Coronary artery (tissue), 2 donors: ENCODE measurements around the gene NR3C1.

ENCODE experiments used
- DNase-seq: peaks from one replicate; pipeline ENCODE4 v3.0.0-alpha.2; 2017; ENCODE audit warnings: low spot score
- H3K27ac ChIP-seq, 2 donors: fragments of 200-600 bp; sonication (generic); one replicate each; pipeline ENCODE4 v1.5.1; 2016 to 2019
- H3K4me3 ChIP-seq: fragments of 200-600 bp; sonication (generic); 2 replicates; pipeline ENCODE4 v1.5.1; 2016; ENCODE audit warnings: mild to moderate bottlenecking, moderate library complexity
- TF ChIP-seq, protein P1 (sequence below): fragments of 200-600 bp; sonication (generic); IDR thresholded peaks from one replicate; pipeline ENCODE4 v1.5.1; 2019; ENCODE audit warnings: antibody characterized with exemption

NR3C1 gene

DNA sequence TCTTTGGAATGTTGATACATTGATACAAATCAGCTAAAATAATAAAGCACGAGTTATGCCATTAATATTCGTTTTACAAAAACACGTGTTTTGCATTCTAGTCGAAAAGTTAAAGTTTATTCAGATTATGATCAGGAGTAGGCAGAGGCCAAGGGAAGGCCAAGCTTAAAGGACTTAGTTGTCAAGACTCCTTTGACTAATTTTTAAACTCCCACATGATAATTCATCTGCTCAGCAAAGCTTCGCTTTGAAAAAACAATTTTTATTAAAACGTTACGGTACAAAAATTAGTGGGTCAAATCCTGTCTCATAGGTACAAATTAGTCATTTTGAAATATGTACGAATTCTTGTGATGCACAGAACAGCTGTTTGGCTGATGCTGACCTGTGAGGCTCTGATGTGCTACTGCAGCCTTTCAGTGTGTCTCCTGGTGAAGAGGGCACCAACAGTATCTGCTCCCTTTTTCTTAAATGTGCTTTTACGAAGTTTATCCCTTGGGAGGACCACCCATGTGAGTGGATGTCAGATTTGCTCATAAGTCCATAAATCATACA is 23.0 kb upstream of the NR3C1 start:
- Histone ChIP-seq H3K27ac (no peak overlapping the region), H3K4me3 (no peak overlapping the region)
- no peak for DNase-seq
- TF ChIP-seq, protein P1, sequence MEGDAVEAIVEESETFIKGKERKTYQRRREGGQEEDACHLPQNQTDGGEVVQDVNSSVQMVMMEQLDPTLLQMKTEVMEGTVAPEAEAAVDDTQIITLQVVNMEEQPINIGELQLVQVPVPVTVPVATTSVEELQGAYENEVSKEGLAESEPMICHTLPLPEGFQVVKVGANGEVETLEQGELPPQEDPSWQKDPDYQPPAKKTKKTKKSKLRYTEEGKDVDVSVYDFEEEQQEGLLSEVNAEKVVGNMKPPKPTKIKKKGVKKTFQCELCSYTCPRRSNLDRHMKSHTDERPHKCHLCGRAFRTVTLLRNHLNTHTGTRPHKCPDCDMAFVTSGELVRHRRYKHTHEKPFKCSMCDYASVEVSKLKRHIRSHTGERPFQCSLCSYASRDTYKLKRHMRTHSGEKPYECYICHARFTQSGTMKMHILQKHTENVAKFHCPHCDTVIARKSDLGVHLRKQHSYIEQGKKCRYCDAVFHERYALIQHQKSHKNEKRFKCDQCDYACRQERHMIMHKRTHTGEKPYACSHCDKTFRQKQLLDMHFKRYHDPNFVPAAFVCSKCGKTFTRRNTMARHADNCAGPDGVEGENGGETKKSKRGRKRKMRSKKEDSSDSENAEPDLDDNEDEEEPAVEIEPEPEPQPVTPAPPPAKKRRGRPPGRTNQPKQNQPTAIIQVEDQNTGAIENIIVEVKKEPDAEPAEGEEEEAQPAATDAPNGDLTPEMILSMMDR: no peak

DNA sequence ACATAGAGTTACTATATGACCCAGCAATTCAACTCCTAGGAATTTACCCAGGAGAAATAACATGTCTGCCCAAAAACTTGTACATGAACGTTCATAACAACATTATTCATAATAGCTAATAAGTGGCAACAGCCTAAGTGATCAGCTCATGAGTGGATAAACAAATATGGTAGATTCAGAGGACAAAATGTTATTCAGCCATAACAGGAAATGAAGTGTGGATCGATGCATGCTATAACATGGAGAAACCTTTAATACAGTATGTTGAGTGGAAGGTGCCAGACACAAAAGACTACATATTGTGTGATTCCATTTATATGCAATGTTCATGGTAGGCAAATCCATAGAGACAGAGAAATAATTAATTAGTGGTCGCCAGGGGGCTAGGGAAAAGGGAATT is 22.3 kb upstream of the NR3C1 start:
- Histone ChIP-seq H3K4me3 (no peak overlapping the region), H3K27ac (no peak overlapping the region)
- DNase-seq: no peak
- TF ChIP-seq, protein P1: no peak

DNA sequence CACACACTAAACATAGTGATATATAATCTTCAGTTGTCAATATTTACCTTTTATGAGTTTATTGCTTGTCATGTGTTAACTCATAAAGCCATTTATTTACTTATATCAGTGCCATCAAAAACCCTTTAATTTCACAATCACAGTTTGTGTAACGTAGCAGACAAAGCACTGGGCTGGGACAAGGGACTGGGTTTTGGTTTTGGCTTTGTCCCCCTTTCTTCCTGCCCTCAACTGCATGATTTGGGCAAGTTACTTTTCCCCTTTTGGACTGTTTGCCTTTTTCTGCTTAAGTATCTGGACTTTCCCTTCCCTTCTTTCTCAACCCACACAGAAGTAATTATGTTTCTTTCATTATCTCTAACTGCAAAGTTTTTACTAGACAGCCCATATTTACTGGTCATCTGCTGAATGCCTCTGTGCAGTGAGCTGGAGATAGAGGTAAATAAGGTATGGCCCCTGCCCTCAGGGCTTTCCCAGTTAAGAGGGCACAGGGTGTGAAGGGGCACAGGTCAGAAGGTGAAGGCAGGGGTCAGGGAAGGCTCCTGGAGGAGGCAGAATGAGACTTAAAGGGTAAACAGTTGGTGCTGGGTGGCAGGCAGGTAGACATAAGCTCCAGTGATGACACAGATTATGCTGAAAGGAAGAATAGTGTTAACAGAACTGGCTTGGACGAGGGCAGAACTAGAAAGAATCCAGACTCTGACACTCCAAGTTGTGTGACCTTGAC is 14.8 kb upstream of the NR3C1 start:
- TF ChIP-seq, protein P1: no peak
- no peak for DNase-seq
- Histone ChIP-seq H3K27ac (no peak overlapping the region), H3K4me3 (no peak overlapping the region)

DNA sequence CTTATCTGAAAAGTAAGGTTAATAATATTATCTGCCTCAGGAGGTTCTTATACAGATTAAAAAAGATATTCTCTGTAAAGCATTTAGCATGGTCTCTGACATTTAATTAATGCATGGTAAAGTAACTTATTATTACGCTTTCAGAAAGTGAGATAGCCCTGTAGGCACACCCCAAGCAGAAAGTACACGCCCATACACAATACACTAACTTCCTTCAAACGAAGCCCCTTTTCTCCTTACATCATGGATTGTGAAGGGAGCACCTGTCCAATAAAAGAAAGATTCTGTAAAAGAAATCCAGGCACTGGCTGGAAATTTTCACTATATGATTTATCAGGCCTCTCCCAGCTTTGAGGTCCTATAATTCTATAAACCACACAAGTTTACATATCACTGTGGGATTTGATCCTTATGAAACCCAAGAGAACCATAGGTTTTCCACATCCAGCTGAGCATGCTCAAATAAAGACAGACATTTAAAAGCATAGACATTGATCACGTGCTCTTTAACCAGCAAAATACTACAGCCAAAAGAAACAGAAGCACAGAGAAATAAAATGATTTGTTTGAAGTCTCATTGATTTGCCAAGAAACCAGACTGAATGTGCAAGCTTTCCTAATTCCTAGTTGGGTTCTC is 14.1 kb upstream of the NR3C1 start:
- no peak overlapping the region for H3K27ac ChIP-seq
- no peak overlapping the region for H3K4me3 ChIP-seq
- TF ChIP-seq, protein P1: no peak
- DNase-seq: no peak

DNA sequence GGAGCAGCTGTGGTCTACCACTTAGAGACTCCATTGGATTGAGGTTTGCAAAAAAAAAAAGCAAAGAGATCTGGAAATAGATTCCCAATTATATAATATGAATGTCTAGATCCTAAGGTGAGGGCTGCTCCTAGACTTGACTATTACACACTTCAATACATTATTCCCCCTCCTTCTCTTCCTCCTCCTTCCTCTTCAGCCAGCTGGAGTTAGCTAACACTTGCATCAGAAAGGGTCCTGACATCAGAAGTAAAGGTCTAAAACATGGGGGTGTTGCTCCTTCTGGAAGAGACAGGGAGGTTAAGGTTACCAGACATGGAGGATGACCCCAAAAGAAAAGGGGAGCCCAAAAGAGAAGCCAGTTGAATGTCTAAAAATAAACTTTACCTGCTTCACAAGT is 12.9 kb upstream of the NR3C1 start:
- TF ChIP-seq, protein P1: no peak
- no peak overlapping the region for H3K4me3 ChIP-seq
- no peak overlapping the region for H3K27ac ChIP-seq
- DNase-seq: no peak

DNA sequence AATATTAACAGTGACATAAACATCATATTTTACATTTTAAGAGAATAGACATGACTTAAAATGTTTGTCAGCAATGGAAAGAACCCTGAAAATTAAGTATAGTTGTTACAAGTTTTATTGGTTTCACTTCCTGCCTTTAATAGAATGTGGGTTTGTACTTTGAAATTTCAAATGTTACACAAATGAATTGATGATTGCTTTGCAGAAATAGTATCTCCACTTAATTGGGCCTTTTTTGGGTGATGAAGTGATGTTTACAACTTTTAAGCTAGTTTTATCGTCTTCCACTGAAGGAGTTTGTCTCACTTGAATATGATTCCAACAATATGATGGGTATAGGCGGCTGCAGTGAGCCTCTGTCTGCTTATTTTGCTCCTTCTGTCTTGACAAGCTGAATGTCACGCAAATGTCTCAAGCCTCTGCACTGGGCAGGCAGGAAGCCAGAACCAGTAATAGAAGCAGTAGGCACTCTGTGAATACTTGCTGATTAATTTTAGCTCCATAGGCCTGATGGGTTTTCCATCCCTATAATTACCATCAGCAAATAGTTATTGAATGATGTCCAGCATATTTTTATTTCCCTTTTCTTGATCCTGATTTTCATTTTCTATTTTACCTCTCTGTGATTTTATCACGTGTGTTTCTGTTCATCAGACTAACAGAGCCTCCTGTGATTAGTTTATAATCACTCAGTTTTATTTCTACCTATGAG is 10.6 kb upstream of the NR3C1 start:
- DNase-seq: no peak
- Histone ChIP-seq H3K27ac (no peak overlapping the region), H3K4me3 (no peak overlapping the region)
- TF ChIP-seq, protein P1: no peak
